HepG2 (cell line): ENCODE results near the gene JAGN1. TPM values are rescaled to one million over a fixed set of nuclear protein-coding genes. Genes with fewer than 3 reads are reported as not detected.
A peak's percentile ranks its signal among the peaks of the same experiment; 100 is the strongest.

ENCODE experiments used
- ADNP ChIP-seq: sonication (generic); formaldehyde crosslinking; IDR thresholded peaks from 2 replicates; pipeline ENCODE4 v1.4.0; 2020; ENCODE audit warnings: missing genetic modification reagents
- ATF3 ChIP-seq: sonication (generic); formaldehyde crosslinking; IDR thresholded peaks from 2 replicates; pipeline ENCODE4 v1.4.0; 2020; ENCODE audit warnings: missing genetic modification reagents
- CCAR2 ChIP-seq: fragments of 200-400 bp; formaldehyde crosslinking; optimal IDR thresholded peaks from 2 replicates; pipeline ENCODE3; 2018; ENCODE audit warnings: low read depth, mild to moderate bottlenecking, low read length, moderate library complexity
- DMAP1 ChIP-seq: IDR thresholded peaks from 2 replicates; pipeline ENCODE4 v1.6.1; 2016
- DNMT1 ChIP-seq: sonication (generic); formaldehyde crosslinking; IDR thresholded peaks from 2 replicates; pipeline ENCODE4 v1.5.1; 2020; ENCODE audit warnings: mild to moderate bottlenecking, missing genetic modification reagents
- ELF3 ChIP-seq: IDR thresholded peaks from 2 replicates; pipeline ENCODE4 v1.6.1; 2016; ENCODE audit warnings: missing genetic modification reagents, missing compliant biosample characterization
- ETV5 ChIP-seq: IDR thresholded peaks from 2 replicates; pipeline ENCODE4 v1.6.1; 2018; ENCODE audit warnings: missing biosample characterization, missing genetic modification reagents, inconsistent platforms, borderline replicate concordance
- FOXJ3 ChIP-seq: sonication (generic); formaldehyde crosslinking; IDR thresholded peaks from 2 replicates; pipeline ENCODE4 v1.4.0; 2020; ENCODE audit warnings: missing genetic modification reagents, mild to moderate bottlenecking, borderline replicate concordance
- GATAD1 ChIP-seq: IDR thresholded peaks from 2 replicates; pipeline ENCODE4 v1.6.1; 2016; ENCODE audit warnings: missing genetic modification reagents, missing compliant biosample characterization
- GPN1 ChIP-seq: sonication (generic); formaldehyde crosslinking; IDR thresholded peaks from 2 replicates; pipeline ENCODE4 v1.5.1; 2020; ENCODE audit warnings: missing genetic modification reagents, borderline replicate concordance
- MBNL3 ChIP-seq: fragments of 250-450 bp; sonication (Bioruptor Pico); conservative IDR thresholded peaks from 2 replicates; pipeline ENCODE4 v1.8.0; 2022; ENCODE audit warnings: mild to moderate bottlenecking, inconsistent platforms
- MIXL1 ChIP-seq: IDR thresholded peaks from 2 replicates; pipeline ENCODE4 v1.6.1; 2016
- MXD3 ChIP-seq: IDR thresholded peaks from 2 replicates; pipeline ENCODE4 v1.6.1; 2016; ENCODE audit warnings: mild to moderate bottlenecking, missing biosample characterization, missing genetic modification reagents
- NR3C1 ChIP-seq: sonication (generic); formaldehyde crosslinking; IDR thresholded peaks from 2 replicates; pipeline ENCODE4 v1.4.0; 2020; ENCODE audit warnings: missing genetic modification reagents
- PREB ChIP-seq: sonication (generic); formaldehyde crosslinking; IDR thresholded peaks from 2 replicates; pipeline ENCODE4 v1.4.0; 2020; ENCODE audit warnings: missing genetic modification reagents
- SALL1 ChIP-seq: sonication (generic); formaldehyde crosslinking; IDR thresholded peaks from 2 replicates; pipeline ENCODE4 v1.8.0; 2022; ENCODE audit warnings: mild to moderate bottlenecking, missing genetic modification reagents
- SNAI1 ChIP-seq: sonication (generic); formaldehyde crosslinking; IDR thresholded peaks from 2 replicates; pipeline ENCODE4 v1.5.0; 2020; ENCODE audit warnings: mild to moderate bottlenecking, missing genetic modification reagents, borderline replicate concordance
- SP140L ChIP-seq: sonication (generic); formaldehyde crosslinking; IDR thresholded peaks from 2 replicates; pipeline ENCODE4 v1.4.0; 2020; ENCODE audit warnings: missing genetic modification reagents, borderline replicate concordance
- STAG1 ChIP-seq: sonication (generic); formaldehyde crosslinking; IDR thresholded peaks from 2 replicates; pipeline ENCODE4 v1.4.0; 2020; ENCODE audit warnings: missing genetic modification reagents
- ZFP36 ChIP-seq: fragments of 150-350 bp; IDR thresholded peaks from 2 replicates; pipeline ENCODE4 v1.6.1; 2018; ENCODE audit warnings: borderline replicate concordance, low read length, low read depth; ENCODE audit not compliant: partially characterized antibody
- ZNF124 ChIP-seq: sonication (generic); formaldehyde crosslinking; IDR thresholded peaks from 2 replicates; pipeline ENCODE4 v1.4.0; 2020; ENCODE audit warnings: missing genetic modification reagents
- ZNF234 ChIP-seq: sonication (generic); formaldehyde crosslinking; conservative IDR thresholded peaks from 2 replicates; pipeline ENCODE4 v1.5.1; 2020; ENCODE audit warnings: mild to moderate bottlenecking, missing genetic modification reagents
- ZNF432 ChIP-seq: sonication (generic); formaldehyde crosslinking; IDR thresholded peaks from 2 replicates; pipeline ENCODE4 v1.5.0; 2020; ENCODE audit warnings: missing genetic modification reagents, mild to moderate bottlenecking, borderline replicate concordance
- ZNF451 ChIP-seq: sonication (generic); formaldehyde crosslinking; IDR thresholded peaks from 2 replicates; pipeline ENCODE4 v1.5.0; 2020; ENCODE audit warnings: mild to moderate bottlenecking, missing genetic modification reagents
- ZNF605 ChIP-seq: sonication (generic); formaldehyde crosslinking; IDR thresholded peaks from 2 replicates; pipeline ENCODE4 v1.8.0; 2022; ENCODE audit warnings: mild to moderate bottlenecking, missing genetic modification reagents
- ZSCAN12 ChIP-seq: sonication (generic); formaldehyde crosslinking; IDR thresholded peaks from 2 replicates; pipeline ENCODE4 v1.9.0; 2021; ENCODE audit warnings: mild to moderate bottlenecking, missing genetic modification reagents
- polyA plus RNA-seq, 8 experiments: library from polyadenylated mRNA; depleted of rRNA in 3 of 8; stranded (reverse) in 7 of 8; unstranded in 1 of 8; fragments of >200 nt; fragmentation: Illumina TruSeq in 4 of 8; extraction: Trizol in 4 of 8; gene quantifications; 2 replicates each; pipeline versions ENCODE4 v1.2.1 to v1.2.3, GENCODE V29; 2011 to 2016; ENCODE audit warnings: low read depth in 4 of 8, missing spikeins in 1 of 8, mixed read lengths in 1 of 8; ENCODE audit not compliant: insufficient read depth in 1 of 8
- total RNA-seq, 5 experiments: library from RNA; depleted of rRNA; stranded (reverse); fragments of >200 nt; fragmentation: Illumina TruSeq; extraction: Trizol; gene quantifications; 2 replicates each; pipeline ENCODE4 v1.2.3, GENCODE V29; 2016; ENCODE audit warnings: low read depth in 1 of 5
- TF ChIP-seq, protein P1 (sequence below): sonication (generic); formaldehyde crosslinking; IDR thresholded peaks from 2 replicates; pipeline ENCODE4 v1.5.0; 2020; ENCODE audit warnings: missing genetic modification reagents
- TF ChIP-seq, protein P2 (sequence below): sonication (generic); formaldehyde crosslinking; IDR thresholded peaks from 2 replicates; pipeline ENCODE4 v1.8.1; 2023; ENCODE audit warnings: mild to moderate bottlenecking, moderate library complexity, missing genetic modification reagents

Gene JAGN1
- total and polyA plus RNA-seq, 2 of the 13 experiments (the other 11 are each of a cell fraction or from before 2014, with no cell fraction given) = 49.9 to 50.9 TPM

DNA sequence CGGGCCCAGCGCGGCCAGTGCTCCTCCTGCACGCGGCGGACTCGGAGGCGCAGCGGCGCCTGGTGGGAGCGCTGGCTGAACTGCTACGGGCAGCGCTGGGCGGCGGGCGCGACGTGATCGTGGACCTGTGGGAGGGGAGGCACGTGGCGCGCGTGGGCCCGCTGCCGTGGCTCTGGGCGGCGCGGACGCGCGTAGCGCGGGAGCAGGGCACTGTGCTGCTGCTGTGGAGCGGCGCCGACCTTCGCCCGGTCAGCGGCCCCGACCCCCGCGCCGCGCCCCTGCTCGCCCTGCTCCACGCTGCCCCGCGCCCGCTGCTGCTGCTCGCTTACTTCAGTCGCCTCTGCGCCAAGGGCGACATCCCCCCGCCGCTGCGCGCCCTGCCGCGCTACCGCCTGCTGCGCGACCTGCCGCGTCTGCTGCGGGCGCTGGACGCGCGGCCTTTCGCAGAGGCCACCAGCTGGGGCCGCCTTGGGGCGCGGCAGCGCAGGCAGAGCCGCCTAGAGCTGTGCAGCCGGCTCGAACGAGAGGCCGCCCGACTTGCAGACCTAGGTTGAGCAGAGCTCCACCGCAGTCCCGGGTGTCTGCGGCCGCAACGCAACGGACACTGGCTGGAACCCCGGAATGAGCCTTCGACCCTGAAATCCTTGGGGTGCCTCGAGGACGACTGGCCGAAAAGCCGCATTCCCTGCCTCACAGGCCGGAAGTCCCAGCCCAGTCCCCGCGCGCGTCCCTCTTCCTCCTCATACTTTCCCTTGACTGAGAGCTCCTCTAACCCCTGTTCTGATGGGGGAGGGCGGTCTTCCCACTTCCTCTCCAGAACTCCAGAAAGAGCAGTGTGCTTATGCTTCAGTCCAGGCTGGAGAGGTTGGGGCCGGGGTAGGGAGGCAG lies 25.1 kb downstream of the JAGN1 start (continued):
- TF ChIP-seq DMAP1 (CRISPR knock-in tag) (peak; percentile 29; the same call in 1 of the 2 replicates), GPN1 (no peak), MXD3 (CRISPR knock-in tag) (peak; percentile 89), ADNP (CRISPR knock-in tag) (no peak), SP140L (CRISPR knock-in tag) (no peak), ELF3 (CRISPR knock-in tag) (peak; percentile 56; the same call in 1 of the 2 replicates), ZFP36 (no peak), ZNF605 (CRISPR knock-in tag) (no peak), GATAD1 (CRISPR knock-in tag) (0 out of 2 replicates have a peak, but pooled peaks have one; percentile 36), ETV5 (CRISPR knock-in tag) (peak; percentile 75), STAG1 (CRISPR knock-in tag) (peak; percentile 52; the same call in 1 of the 2 replicates), ATF3 (CRISPR knock-in tag) (no peak), MIXL1 (CRISPR knock-in tag) (0 out of 2 replicates have a peak, but pooled peaks have one; percentile 31), NR3C1 (CRISPR knock-in tag) (no peak), DNMT1 (peak; percentile 95; the same call in 1 of the 2 replicates), MBNL3 (CRISPR knock-in tag) (no peak), ZNF451 (CRISPR knock-in tag) (peak; percentile 88), ZSCAN12 (CRISPR knock-in tag) (peak; percentile 67; the same call in 1 of the 2 replicates), ZNF234 (CRISPR knock-in tag) (no peak), ZNF124 (CRISPR knock-in tag) (no peak; the same call in 1 of the 2 replicates), CCAR2 (no peak), FOXJ3 (no peak), PREB (CRISPR knock-in tag) (peak; percentile 62; the same call in 1 of the 2 replicates), SALL1 (CRISPR knock-in tag) (peak; percentile 81), SNAI1 (CRISPR knock-in tag) (no peak), ZNF432 (CRISPR knock-in tag) (no peak)
- TF ChIP-seq, protein P1, sequence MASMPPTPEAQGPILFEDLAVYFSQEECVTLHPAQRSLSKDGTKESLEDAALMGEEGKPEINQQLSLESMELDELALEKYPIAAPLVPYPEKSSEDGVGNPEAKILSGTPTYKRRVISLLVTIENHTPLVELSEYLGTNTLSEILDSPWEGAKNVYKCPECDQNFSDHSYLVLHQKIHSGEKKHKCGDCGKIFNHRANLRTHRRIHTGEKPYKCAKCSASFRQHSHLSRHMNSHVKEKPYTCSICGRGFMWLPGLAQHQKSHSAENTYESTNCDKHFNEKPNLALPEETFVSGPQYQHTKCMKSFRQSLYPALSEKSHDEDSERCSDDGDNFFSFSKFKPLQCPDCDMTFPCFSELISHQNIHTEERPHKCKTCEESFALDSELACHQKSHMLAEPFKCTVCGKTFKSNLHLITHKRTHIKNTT = no peak
- TF ChIP-seq, protein P2, sequence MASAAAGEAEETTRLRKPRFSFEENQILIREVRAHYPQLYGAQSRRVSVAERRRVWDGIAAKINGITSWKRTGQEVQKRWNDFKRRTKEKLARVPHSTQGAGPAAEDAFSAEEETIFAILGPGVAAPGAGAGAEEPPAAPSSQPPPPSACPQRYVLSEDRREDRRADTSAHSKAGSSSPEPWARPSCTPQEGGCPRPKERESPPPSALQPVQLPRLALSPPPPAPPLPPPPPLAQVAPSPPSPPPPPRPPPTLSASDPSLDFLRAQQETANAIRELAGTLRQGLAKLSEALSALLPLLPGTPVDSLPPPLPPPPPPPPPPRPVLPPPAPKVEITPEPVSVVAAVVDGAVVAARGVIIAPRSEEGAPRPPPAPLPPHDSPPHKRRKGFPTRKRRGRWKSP (CRISPR knock-in tag) = peak; percentile 86
